Fibroblast of skin of abdomen (primary cell): ENCODE data around the gene NCK2.

Source experiments
- DNase-seq: peaks from one replicate; pipeline ENCODE4 v3.0.0-alpha.2; 2013

Gene NCK2

GRCh38 chr2:105736145-105736544 lies 8.6 kb upstream of the NCK2 start:
- DNase-seq = no peak

- DNase-seq = no peak
These were observed 6.6 kb upstream of the NCK2 start for GRCh38 chr2:105737980-105738657.

DNA sequence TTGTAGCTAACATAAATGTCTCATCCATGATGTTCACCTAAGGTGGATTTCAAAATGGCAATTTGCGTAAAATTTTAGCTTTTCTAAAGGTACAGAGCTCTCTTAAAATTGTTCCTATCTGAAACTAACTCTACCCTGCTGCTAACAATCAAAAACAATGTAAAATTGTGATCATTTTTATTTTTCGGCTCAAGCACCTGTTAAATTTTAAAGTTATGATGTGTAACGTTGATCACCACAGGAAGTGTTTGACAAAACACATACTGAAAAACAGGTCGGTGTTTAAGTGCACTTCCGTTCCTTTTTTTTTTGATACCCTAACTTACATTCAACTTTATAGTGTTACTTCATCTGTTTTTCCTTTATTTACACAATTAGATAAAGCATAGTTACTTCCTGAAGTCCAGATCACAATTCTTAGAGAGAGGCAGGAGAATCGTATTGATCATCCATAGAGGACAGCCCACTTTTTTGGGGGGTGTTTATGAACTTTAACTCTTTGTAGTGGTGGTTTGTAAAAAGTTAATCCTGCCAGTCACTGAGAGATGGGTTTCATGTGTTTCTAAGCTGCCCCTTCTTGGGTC lies 6.0 kb upstream of the NCK2 start:
- DNase-seq = no peak

- no peak for DNase-seq
These were observed 5.3 kb upstream of the NCK2 start for GRCh38 chr2:105739426-105739825.

- DNase-seq = no peak
These were observed 4.7 kb upstream of the NCK2 start for GRCh38 chr2:105739944-105740530.

GRCh38 chr2:105741174-105741573 lies 3.5 kb upstream of the NCK2 start:
- DNase-seq = no peak

DNA sequence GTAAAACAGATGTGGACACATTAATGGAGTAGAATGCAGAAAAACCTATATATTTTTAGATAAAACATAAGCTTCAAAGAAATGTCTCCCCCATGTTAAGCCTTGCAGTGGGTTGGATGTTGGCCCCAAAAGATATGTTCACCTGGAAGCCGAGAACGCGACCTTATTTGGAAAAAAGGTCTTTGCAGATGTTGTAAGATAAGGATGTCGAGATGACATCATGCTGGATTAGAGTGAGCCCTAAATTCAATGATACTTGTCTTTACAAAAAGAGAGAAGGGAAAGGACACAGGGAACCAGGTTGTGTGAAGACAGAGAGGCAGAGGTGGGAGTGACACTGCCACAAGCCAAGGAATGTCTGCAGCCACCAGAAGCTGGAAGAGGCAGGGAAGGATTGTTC lies 3.1 kb upstream of the NCK2 start:
- no peak for DNase-seq

DNA sequence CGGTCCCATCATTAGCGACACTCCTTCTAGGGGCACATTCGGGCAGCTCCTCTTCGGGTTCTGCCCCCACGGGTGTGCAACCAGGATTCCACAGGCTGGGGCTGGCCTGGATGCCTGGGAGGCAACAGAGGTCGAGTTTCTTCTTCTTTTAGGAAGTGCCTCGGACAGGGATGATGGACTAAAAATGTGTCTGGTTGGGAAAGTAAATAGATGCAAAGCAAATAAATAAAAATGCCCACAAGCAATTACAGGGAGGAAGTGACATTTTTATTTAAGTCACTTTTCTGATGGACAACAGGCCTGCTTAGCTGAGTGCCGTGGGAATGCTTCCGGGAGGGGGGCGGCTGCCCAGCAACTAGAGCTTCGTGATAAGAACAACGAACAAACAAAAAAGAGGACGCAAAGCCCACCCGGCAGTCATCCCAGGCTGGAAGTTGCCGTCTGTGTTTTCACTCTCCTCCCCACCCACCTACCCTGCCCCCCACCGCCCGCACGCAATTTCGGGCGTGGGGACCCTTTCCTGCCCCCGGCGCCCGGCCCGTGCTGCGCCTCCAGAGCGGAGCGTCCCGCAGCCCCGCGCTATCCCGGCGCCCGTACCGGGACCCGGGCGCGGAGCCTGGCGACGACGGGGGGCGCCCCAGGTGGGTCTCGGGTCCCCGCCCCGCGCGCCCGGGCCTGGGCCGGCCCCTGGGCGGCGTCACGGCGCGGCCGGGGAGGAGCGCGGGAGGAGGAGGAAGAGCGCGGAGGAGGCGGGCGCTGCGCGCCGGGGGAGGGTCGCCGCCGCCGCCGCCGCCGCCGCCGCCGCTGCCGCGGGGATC lies 412 bp upstream of the NCK2 start:
- DNase-seq = peak; percentile 70

DNA sequence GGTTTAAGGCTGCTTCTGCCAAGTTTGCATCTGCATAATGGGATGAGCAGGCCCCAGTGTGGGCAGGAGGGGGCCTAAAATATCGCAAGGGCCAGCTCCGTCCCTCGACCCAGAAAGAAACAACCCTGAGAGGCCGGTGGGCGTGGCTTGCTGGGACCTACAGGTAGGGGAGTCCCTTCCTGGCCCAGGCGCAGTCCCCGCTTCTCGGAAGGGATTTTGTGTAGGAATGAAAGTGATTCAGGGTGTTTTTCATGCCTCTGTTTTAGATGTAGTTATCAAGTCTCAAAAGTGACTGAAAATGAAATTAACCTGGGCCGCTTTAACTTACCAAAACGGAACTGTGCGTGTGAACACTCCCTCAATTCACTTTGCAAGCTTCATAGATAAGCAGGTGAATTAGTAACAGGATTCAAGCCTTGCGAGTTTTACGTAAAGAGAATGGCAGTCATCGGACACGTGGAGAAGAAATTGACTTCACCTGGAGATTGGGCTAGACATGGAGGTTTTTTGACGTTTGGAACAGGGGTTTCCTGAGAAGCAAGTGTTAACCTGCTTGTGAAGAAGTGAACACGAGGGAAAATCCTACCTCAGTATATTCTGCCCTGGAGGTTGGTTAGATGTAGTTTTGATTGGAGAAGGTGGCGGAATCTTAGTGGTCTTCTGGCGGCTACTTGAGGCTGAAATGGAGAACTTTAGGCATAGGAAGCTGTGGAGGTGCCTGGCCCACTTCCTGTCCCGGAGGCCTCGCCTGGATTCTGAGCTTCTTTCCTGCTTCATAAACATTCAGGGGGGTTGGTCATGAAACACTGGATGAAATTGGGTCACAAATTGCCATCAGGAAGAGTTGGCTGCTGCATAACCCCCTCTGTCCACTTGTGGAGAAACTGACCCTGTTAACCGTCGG lies 1.7 kb downstream of the NCK2 start:
- DNase-seq = no peak

DNA sequence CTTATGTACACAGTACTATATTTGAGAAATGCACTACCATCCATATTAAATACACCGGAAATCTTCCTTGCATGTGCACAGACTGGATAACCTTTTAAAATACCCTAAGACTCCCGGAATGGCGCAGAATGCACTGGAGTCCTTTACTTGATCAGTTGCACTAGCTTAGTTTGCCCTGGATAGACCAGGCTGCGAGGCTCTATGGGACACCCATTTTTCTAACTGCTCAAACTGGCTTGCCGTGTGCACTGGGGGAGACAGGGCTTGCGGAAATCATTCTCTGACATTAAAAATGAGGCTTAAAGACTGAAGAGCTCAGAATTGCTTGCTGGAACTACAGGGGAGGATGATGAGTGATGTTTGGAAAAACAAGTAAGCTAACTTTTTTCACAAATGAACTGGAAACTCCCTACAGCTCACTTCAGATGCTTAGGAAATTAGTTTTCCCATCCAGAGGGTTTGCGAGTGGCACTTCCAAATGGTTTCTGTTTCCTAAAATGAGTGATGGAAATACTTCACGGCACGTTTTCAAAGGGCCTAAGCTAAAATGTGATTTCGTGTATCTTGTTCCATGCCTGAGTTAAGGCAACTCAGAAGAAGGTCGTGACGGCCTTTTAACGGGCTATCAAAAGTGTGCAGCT lies 2.7 kb downstream of the NCK2 start:
- DNase-seq = no peak

GRCh38 chr2:105747991-105748390 lies 3.3 kb downstream of the NCK2 start:
- no peak for DNase-seq

- DNase-seq = no peak
These were observed 3.9 kb downstream of the NCK2 start for GRCh38 chr2:105748566-105748965.

- no peak for DNase-seq
These were observed 5.1 kb downstream of the NCK2 start for GRCh38 chr2:105749583-105750400.

GRCh38 chr2:105750735-105751134 lies 6.0 kb downstream of the NCK2 start:
- no peak for DNase-seq

GRCh38 chr2:105751272-105751671 lies 6.6 kb downstream of the NCK2 start:
- DNase-seq = no peak

GRCh38 chr2:105752691-105753358 lies 8.1 kb downstream of the NCK2 start:
- DNase-seq = no peak

DNA sequence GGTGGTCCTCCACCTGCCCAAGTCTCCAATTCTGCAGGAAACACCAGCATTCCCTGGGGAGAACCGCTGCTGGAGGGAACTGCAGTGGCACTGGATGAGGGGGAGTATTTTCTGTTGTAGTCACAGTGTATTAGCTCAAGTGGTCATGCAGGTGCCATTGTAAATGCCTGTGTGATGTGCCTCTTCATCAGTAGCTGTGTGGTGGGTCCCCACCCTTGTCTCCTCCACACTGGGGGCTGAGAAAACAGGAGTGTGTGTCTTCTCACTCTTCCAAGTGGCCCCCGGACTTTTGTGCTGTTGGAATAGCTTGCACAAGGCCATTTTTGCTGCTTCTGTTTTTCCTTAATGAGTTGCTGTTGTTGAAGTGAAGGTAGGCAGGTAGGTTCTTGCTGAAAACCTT lies 8.7 kb downstream of the NCK2 start:
- DNase-seq = no peak

DNA sequence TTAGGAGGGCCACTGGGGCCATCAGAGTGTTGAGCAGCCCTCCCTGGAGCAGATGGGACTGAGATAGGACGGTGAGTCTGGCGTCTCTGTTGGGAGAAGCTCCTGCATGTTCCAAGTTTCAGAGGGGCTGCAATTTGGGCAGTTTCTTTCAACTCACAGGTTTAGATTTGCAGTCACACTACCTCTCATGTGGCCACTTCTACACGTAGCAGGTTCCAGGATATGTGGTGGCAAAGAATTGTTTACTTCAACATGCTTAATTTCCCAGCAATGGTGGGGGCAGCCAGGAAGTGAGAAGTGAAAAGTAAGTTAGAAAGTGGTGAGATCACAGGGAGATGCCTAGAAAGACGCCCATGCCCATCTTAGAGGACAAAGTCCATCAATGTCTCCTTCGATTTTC lies 9.3 kb downstream of the NCK2 start:
- no peak for DNase-seq

GRCh38 chr2:105754994-105755393 lies 10.3 kb downstream of the NCK2 start:
- no peak for DNase-seq

DNA sequence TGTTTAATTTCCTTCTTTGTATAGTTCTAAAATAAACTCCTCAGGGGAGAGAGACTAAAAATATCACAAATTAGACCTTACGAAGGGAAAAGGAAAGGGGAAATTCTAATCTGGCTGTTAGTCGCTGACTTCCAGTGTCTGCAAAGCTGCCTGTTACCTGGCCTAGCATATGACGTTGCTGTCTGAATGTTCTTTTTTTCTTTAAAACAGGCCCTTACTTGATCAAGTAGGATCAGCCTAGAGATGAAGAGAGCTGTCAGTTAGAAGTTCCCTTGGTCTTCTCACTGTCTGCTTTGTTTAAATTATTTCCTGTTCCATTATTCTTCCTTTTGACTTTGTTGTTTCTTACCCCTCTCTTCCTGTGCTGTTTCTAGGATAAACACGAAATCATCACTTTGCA lies 11.2 kb downstream of the NCK2 start:
- DNase-seq = no peak
